ENCODE data around the gene TRAPPC3.

The TRAPPC3 gene

DNA sequence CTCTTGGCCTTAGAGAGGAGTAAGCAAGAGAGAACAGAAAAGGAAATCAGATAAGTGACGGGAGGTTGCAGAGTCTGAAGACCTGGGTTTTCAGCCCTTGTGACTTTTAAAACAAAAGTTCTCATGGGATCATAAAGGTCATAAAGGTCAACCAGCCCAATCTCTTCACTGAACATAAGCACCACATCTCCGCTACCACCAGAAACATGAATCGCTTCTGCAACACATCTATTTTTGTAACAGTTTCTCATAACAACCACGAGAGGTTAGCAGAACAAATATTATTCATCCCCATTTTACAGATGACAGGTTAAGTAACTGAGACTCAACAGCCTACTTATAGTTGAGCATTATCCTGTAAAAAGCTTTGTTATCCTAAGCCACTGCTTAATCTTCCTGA is 5.9 kb downstream of the TRAPPC3 start:
- no peak overlapping the region for H3K27ac ChIP-seq
- TF ChIP-seq CTCF (IDR thresholded peaks at IDR 0.05): no peak
- no peak for TF ChIP-seq ZFX (IDR thresholded peaks at IDR 0.05; ENCODE audit: borderline replicate concordance)

DNA sequence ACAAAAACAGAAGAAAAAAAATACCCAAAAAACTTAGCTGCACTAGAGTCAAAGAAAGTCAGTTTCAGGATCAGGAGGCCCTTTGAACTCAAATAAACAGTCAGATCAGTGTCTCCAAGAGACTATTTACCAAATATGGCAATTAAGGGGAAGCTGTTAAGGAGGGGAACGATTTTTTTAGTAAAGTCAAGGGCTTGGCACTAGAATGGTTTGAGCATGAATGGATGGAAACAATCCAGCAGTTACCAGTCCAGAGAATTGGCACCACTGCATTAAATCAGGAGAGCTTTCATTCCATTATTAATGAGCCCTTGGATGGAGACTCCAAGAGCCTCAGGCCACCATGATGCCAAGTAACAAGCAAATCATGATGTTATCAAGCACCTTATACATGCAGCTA is 7.2 kb downstream of the TRAPPC3 start:
- H3K27ac ChIP-seq: no peak overlapping the region
- no peak for TF ChIP-seq ZFX (IDR thresholded peaks at IDR 0.05; ENCODE audit: borderline replicate concordance)
- TF ChIP-seq CTCF (IDR thresholded peaks at IDR 0.05): no peak

- no peak for TF ChIP-seq ZFX (IDR thresholded peaks at IDR 0.05; ENCODE audit: borderline replicate concordance)
- no peak overlapping the region for H3K27ac ChIP-seq
These were observed 9.8 kb downstream of the TRAPPC3 start for GRCh38 chr1:36139521-36139920.

DNA sequence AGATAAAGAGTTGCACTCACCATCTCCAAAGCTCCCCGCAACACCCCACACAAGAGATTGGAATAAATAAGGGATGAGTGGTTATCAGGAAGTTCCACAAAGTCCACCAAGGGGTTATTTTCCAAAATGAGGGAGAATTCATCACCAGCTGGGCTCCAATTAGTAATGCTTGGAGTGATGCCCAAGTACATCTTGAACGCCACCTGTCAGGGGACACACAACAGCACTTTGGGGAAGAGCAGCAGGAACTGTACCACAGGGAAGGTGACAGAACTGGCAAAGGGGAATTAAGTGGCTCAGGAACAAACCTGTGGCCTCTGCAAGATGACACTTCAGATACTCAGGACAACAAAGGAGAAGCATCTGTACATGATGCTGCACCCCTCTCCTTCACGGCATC is 11.5 kb downstream of the TRAPPC3 start:
- TF ChIP-seq ZFX (IDR thresholded peaks at IDR 0.05; ENCODE audit: borderline replicate concordance): no peak
- no peak for TF ChIP-seq CTCF (IDR thresholded peaks at IDR 0.05)
- no peak overlapping the region for H3K27ac ChIP-seq

DNA sequence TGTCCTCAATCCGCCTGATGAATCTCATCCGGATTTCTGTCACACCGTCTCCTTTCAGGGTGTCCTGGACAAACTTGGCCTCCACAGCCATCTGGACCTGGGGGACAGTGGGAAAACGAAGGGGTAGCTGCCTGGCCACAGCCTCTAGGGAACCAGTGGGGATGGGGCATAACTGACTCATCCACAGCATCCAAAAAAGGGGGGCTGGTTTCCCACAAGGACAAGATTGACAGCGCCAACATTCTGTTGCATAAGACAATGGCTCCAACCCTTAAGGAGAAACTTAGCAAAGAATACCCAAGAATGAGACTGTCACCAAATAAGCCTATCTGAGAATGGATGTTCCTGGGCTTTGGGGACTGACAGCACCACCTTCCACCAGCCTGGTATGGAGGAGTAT is 12.1 kb downstream of the TRAPPC3 start:
- no peak overlapping the region for H3K27ac ChIP-seq
- TF ChIP-seq CTCF (IDR thresholded peaks at IDR 0.05) (no peak), ZFX (IDR thresholded peaks at IDR 0.05; ENCODE audit: borderline replicate concordance) (no peak)

DNA sequence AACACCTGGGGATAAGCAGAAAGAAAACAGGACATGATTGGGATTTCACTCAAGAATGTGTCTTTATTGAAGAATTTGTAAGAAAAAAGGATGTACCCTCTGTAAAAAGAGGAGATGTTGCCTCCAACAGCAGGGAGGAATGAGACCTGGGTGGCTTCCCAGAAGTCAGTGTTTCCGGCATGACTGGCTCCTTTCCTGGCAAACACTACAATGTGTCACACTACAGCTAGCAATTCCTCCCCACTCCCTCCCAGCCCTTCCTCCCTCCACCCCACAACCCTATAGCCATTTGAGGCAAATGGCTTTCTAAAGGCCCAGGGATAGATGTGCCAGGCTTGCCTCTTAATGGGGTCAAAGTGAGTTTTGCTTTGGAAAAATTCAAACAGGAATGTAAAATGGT is 12.8 kb downstream of the TRAPPC3 start:
- H3K27ac ChIP-seq: no peak overlapping the region
- TF ChIP-seq CTCF (IDR thresholded peaks at IDR 0.05): no peak
- no peak for TF ChIP-seq ZFX (IDR thresholded peaks at IDR 0.05; ENCODE audit: borderline replicate concordance)

DNA sequence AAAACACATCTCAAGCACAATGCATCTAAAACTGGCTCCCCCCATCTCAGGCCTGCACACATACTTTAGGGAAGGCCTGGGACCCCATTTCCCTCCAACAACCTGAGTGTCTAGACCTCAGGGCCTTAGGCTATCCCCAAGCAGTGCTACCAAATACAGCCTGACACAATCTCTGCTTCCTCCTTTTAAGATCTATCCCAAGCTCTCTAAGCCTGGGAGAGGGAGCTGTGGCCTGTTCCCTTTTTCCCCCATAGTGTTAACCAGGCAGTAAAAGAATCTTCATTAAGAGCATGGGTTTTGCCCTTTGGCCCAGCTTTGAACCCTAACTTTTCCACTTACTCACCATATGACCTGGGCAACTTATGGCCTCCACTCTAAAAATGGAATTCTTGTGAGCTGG is 13.5 kb downstream of the TRAPPC3 start:
- H3K27ac ChIP-seq: no peak overlapping the region
- TF ChIP-seq ZFX (IDR thresholded peaks at IDR 0.05; ENCODE audit: borderline replicate concordance) (no peak), CTCF (IDR thresholded peaks at IDR 0.05) (no peak)

- TF ChIP-seq CTCF (IDR thresholded peaks at IDR 0.05) (no peak), ZFX (IDR thresholded peaks at IDR 0.05; ENCODE audit: borderline replicate concordance) (no peak)
- H3K27ac ChIP-seq: no peak overlapping the region
These were observed 14.0 kb downstream of the TRAPPC3 start for GRCh38 chr1:36135330-36135667.
